GM18517 (cell line): ENCODE results near the gene PLEKHA6.

Experiments
- ATAC-seq: cut with Tn5 transposase; IDR thresholded peaks from one replicate; pipeline ENCODE4 v1.9.1; 2021; ENCODE audit warnings: mild to moderate bottlenecking, moderate library complexity; ENCODE audit not compliant: unreplicated experiment

PLEKHA6 gene

GRCh38 chr1:204382714-204383083, 23.0 kb upstream of the PLEKHA6 start:
- no peak for ATAC-seq

- no peak for ATAC-seq
Observed at GRCh38 chr1:204380293-204380831, 20.6 kb upstream of the PLEKHA6 start.

GRCh38 chr1:204377800-204378668, 18.3 kb upstream of the PLEKHA6 start:
- peak; percentile 67 for ATAC-seq

GRCh38 chr1:204376919-204377799, 17.4 kb upstream of the PLEKHA6 start:
- no peak for ATAC-seq

GRCh38 chr1:204376465-204376864, 16.7 kb upstream of the PLEKHA6 start:
- no peak for ATAC-seq

GRCh38 chr1:204373911-204374310, 14.2 kb upstream of the PLEKHA6 start:
- ATAC-seq: no peak

GRCh38 chr1:204370176-204370575, 10.4 kb upstream of the PLEKHA6 start:
- no peak for ATAC-seq

GRCh38 chr1:204368996-204369726, 9.4 kb upstream of the PLEKHA6 start:
- ATAC-seq: no peak

GRCh38 chr1:204367956-204368355, 8.2 kb upstream of the PLEKHA6 start:
- no peak for ATAC-seq

GRCh38 chr1:204367193-204367858, 7.6 kb upstream of the PLEKHA6 start:
- no peak for ATAC-seq

- ATAC-seq: no peak
Observed at GRCh38 chr1:204366759-204367158, 7.0 kb upstream of the PLEKHA6 start.

GRCh38 chr1:204363335-204364114, 3.8 kb upstream of the PLEKHA6 start:
- peak; percentile 60 for ATAC-seq

GRCh38 chr1:204362984-204363334, 3.2 kb upstream of the PLEKHA6 start:
- no peak for ATAC-seq

GRCh38 chr1:204361781-204362180, 2.1 kb upstream of the PLEKHA6 start:
- ATAC-seq: no peak

GRCh38 chr1:204361341-204361771, 1.6 kb upstream of the PLEKHA6 start:
- ATAC-seq: no peak

GRCh38 chr1:204360314-204360713, 585 bp upstream of the PLEKHA6 start:
- no peak for ATAC-seq

GRCh38 chr1:204359131-204359473, 627 bp downstream of the PLEKHA6 start:
- no peak for ATAC-seq

GRCh38 chr1:204358605-204359004, 1.1 kb downstream of the PLEKHA6 start:
- no peak for ATAC-seq

- ATAC-seq: no peak
Observed at GRCh38 chr1:204357551-204358490, 1.9 kb downstream of the PLEKHA6 start.
